K562 (cell line): ENCODE results near the gene CCR5AS.

Experiments used
- ATAC-seq: fragments of 200-7000 bp; cut with Tn5 transposase; 3 replicates; pipeline ENCODE4 v1.9.1; 2020; ENCODE audit warnings: moderate library complexity
- BruUV-seq: library from RNA; stranded (reverse); fragments of 400-500 nt; replicated peaks from 2 replicates; lab custom pipeline; 2021; lab: Mats Ljungman, UMichigan
- CTCF ChIA-PET: fragments of 300-600 bp; formaldehyde crosslinking; extraction: SDS; loops from one replicate; lab custom pipeline; 2021; ENCODE audit warnings: low intra/inter-chr PET ratio; lab: Yijun Ruan, JAX
- POLR2A ChIA-PET: fragments of 300-600, 350-650 bp; sonication (Branson Sonifier 250); formaldehyde crosslinking; extraction: SDS; loops from one replicate; lab custom pipeline; 2021; ENCODE audit warnings: antibody characterized with exemption, inconsistent platforms; lab: Yijun Ruan, JAX
- DNase-seq, 4 experiments: peaks; one replicate each; pipeline versions ENCODE4 v3.0.0 to v3.0.0-alpha.2; 2011 to 2018; ENCODE audit warnings: low spot score in 3 of 4, mixed read lengths in 3 of 4; ENCODE audit errors: extremely low read depth in 1 of 4
- FAIRE-seq: peaks from 2 replicates; lab custom pipeline; 2011; peaks lifted over from hg19 to GRCh38; lab: Jason Lieb, UNC
- H2AFZ ChIP-seq: 2 replicates; pipeline ENCODE4 v1.6.0; 2011; ENCODE audit warnings: low read depth, low read length, control low read depth, inconsistent platforms
- H3K27ac ChIP-seq: fragments of 200-600 bp; 3 replicates; pipeline ENCODE4 v1.8.0; 2011; ENCODE audit warnings: low read depth, mild to moderate bottlenecking, control low read depth, inconsistent platforms, low read length, moderate library complexity, mixed read lengths; ENCODE audit errors: extremely low read depth
- H3K27me3 ChIP-seq, 2 experiments: fragments of 300-600 bp in 1 of 2; 2 replicates in 1 of 2; 3 replicates in 1 of 2; pipeline versions ENCODE4 v1.6.0 to v1.8.0; 2011; ENCODE audit warnings: inconsistent platforms in 2 of 2, low read length in 2 of 2, mild to moderate bottlenecking in 1 of 2, mixed read lengths in 1 of 2, moderate library complexity in 1 of 2; ENCODE audit not compliant: control insufficient read depth in 2 of 2, insufficient read depth in 2 of 2
- H3K36me3 ChIP-seq: fragments of 300-600 bp; 3 replicates; pipeline ENCODE4 v1.8.0; 2011; ENCODE audit warnings: mild to moderate bottlenecking, low read length, inconsistent platforms; ENCODE audit not compliant: control insufficient read depth, insufficient read depth
- H3K4me1 ChIP-seq, 2 experiments: fragments of 200-600 bp in 1 of 2; replicated peaks in 1 of 2; 2 replicates in 1 of 2; 3 replicates in 1 of 2; pipeline versions ENCODE4 v1.5.1 to v1.8.0; 2011; ENCODE audit warnings: inconsistent platforms in 2 of 2, low read length in 2 of 2, mild to moderate bottlenecking in 1 of 2, mixed read lengths in 1 of 2, moderate library complexity in 1 of 2; ENCODE audit not compliant: control insufficient read depth in 2 of 2, insufficient read depth in 2 of 2
- H3K4me2 ChIP-seq: 2 replicates; pipeline ENCODE4 v1.6.1; 2011; ENCODE audit warnings: low read length, control low read depth, inconsistent platforms, mixed read lengths; ENCODE audit not compliant: insufficient read depth
- H3K4me3 ChIP-seq: fragments of 200-600 bp; sonication (generic), shearing (Covaris generic); 2 replicates; pipeline ENCODE4 v1.5.1; 2016; ENCODE audit warnings: control low read depth, inconsistent platforms
- H3K79me2 ChIP-seq: fragments of 200-600 bp; 3 replicates; pipeline ENCODE4 v1.8.0; 2011; ENCODE audit warnings: low read length, inconsistent platforms; ENCODE audit not compliant: control insufficient read depth, insufficient read depth
- H3K9ac ChIP-seq, 2 experiments: 2 replicates each; pipeline versions ENCODE4 v1.6.0 to v1.6.1; 2011; ENCODE audit warnings: low read depth in 2 of 2, low read length in 2 of 2, control low read depth in 1 of 2, inconsistent platforms in 1 of 2, mild to moderate bottlenecking in 1 of 2, mixed read lengths in 1 of 2; ENCODE audit not compliant: insufficient read depth in 1 of 2
- H3K9me1 ChIP-seq: one replicate; pipeline ENCODE4 v1.6.0; 2011; ENCODE audit warnings: inconsistent platforms, mild to moderate bottlenecking, low read length, moderate library complexity; ENCODE audit not compliant: control insufficient read depth, insufficient read depth
- H3K9me3 ChIP-seq: replicated peaks from 2 replicates; pipeline ENCODE4 v1.5.1; 2011; ENCODE audit warnings: low read depth, low read length, inconsistent platforms; ENCODE audit not compliant: control insufficient read depth, insufficient read depth
- H4K20me1 ChIP-seq: replicated peaks from 2 replicates; pipeline ENCODE4 v1.6.1; 2011; ENCODE audit warnings: low read length, inconsistent platforms, mixed read lengths; ENCODE audit not compliant: control insufficient read depth, insufficient read depth
- CLOCK ChIP-seq: fragments of 250-450 bp; sonication (Bioruptor Pico); IDR thresholded peaks from 2 replicates; pipeline ENCODE4 v1.4.0; 2020; ENCODE audit warnings: mild to moderate bottlenecking, moderate library complexity, borderline replicate concordance
- ERF ChIP-seq: fragments of 450-650 bp; formaldehyde crosslinking; IDR thresholded peaks from 2 replicates; pipeline ENCODE4 v1.4.0; 2020; ENCODE audit warnings: mild to moderate bottlenecking, mixed read lengths
- ETV5 ChIP-seq: sonication (generic); formaldehyde crosslinking; IDR thresholded peaks from 2 replicates; pipeline ENCODE4 v1.4.0; 2020; ENCODE audit warnings: low read depth, mild to moderate bottlenecking, missing genetic modification reagents
- HSF4 ChIP-seq: fragments of 250-450 bp; sonication (Bioruptor Pico); IDR thresholded peaks from 2 replicates; pipeline ENCODE4 v2.1.2; 2022; ENCODE audit warnings: mild to moderate bottlenecking, moderate library complexity, borderline replicate concordance
- KLF13 ChIP-seq: fragments of 450-650 bp; IDR thresholded peaks from 2 replicates; pipeline ENCODE4 v1.6.1; 2016; ENCODE audit warnings: missing genetic modification characterization, low read depth, mild to moderate bottlenecking, missing compliant biosample characterization, moderate library complexity, borderline replicate concordance
- NCOA6 ChIP-seq: fragments of 450-650 bp; IDR thresholded peaks from 2 replicates; pipeline ENCODE4 v1.6.1; 2017; ENCODE audit warnings: mild to moderate bottlenecking
- NFATC3 ChIP-seq: fragments of 450-650 bp; IDR thresholded peaks from 2 replicates; pipeline ENCODE4 v1.6.1; 2017; ENCODE audit warnings: mild to moderate bottlenecking
- NR1H2 ChIP-seq: sonication (generic); formaldehyde crosslinking; IDR thresholded peaks from 2 replicates; pipeline ENCODE4 v1.4.0; 2020; ENCODE audit warnings: mild to moderate bottlenecking, missing genetic modification reagents
- RBM22 ChIP-seq: fragments of 200-400 bp; formaldehyde crosslinking; IDR thresholded peaks from 2 replicates; pipeline ENCODE4 v1.6.1; 2018; ENCODE audit warnings: low read length, low read depth; ENCODE audit not compliant: poor library complexity, severe bottlenecking
- RHOXF2B ChIP-seq: fragments of 250-450 bp; sonication (Bioruptor Pico); conservative IDR thresholded peaks from 2 replicates; pipeline ENCODE4 v1.5.1; 2021
- SRSF7 ChIP-seq: fragments of 200-400 bp; formaldehyde crosslinking; optimal IDR thresholded peaks from 2 replicates; pipeline ENCODE3; 2017; ENCODE audit warnings: mild to moderate bottlenecking, low read depth, low read length
- THRAP3 ChIP-seq: fragments of 450-650 bp; IDR thresholded peaks from 2 replicates; pipeline ENCODE4 v1.6.1; 2016; ENCODE audit warnings: mild to moderate bottlenecking, inconsistent platforms, borderline replicate concordance
- ZBTB17 ChIP-seq: fragments of 450-650 bp; formaldehyde crosslinking; IDR thresholded peaks from 2 replicates; pipeline ENCODE4 v1.4.0; 2020; ENCODE audit warnings: mild to moderate bottlenecking
- ZNF140 ChIP-seq: fragments of 250-450 bp; sonication (Bioruptor Pico); IDR thresholded peaks from 2 replicates; pipeline ENCODE4 v1.8.0; 2021; ENCODE audit warnings: moderate library complexity, mild to moderate bottlenecking, inconsistent platforms
- WGBS: fragments of 100-300 bp; shearing (Covaris generic); methylation state at CpG from one replicate; pipeline ENCODE4 v1.1.6; 2016; ENCODE audit warnings: low coverage, mixed read lengths; ENCODE audit not compliant: insufficient coverage; ENCODE audit errors: missing lambda C conversion rate; 5-methylcytosine and 5-hydroxymethylcytosine counted together
- in situ Hi-C: fragments of 300-500 bp; cut with MboI; formaldehyde crosslinking; loops from 4 replicates; pipeline ENCODE4 v1.15.0; 2018; ENCODE audit warnings: inconsistent platforms, mixed read lengths
- intact Hi-C: fragments of 100-400 bp; cut with micrococcal nuclease; formaldehyde crosslinking; loops from 2 replicates; pipeline ENCODE4 v1.14.2; 2022

Gene CCR5AS

GRCh38 chr3:46435081-46435726, 28.3 kb upstream of the CCR5AS start:
- in situ Hi-C loops = no loop called here
- ATAC-seq = no peak
- no peak overlapping the region for H3K27ac ChIP-seq
- no peak for DNase-seq
- peaks cover 2 to 26% of the 10 kb centered on the region in 2 experiments for H3K27me3 ChIP-seq
- no peak overlapping the region for H2AFZ ChIP-seq
- TF ChIP-seq KLF13 (tag) (no peak), NCOA6 (no peak), SRSF7 (no peak), ERF (CRISPR knock-in tag) (no peak), NR1H2 (no peak), ZNF140 (CRISPR knock-in tag) (no peak), CLOCK (CRISPR knock-in tag) (no peak), RHOXF2B (CRISPR knock-in tag) (no peak), NFATC3 (no peak), ZBTB17 (CRISPR knock-in tag) (no peak), RBM22 (no peak), ETV5 (CRISPR knock-in tag) (no peak), THRAP3 (no peak), HSF4 (CRISPR knock-in tag) (no peak)
- TF ChIP-seq, all 486 proteins: peak for 0
- no peaks in the 10 kb centered on the region for H4K20me1 ChIP-seq
- no peaks in the 10 kb centered on the region for H3K9me1 ChIP-seq
- peaks cover 0 to 11% of the 10 kb centered on the region in 2 experiments; a peak in 3 of 5 replicates for H3K4me1 ChIP-seq
- H3K4me3 ChIP-seq = no peak overlapping the region
- 0 out of 2 replicates have a peak, but pooled peaks cover 2% of the 10 kb centered on the region for H3K9me3 ChIP-seq
- no peaks in the 10 kb centered on the region for H3K79me2 ChIP-seq
- intact Hi-C loops = no loop called here
- no peaks in the 10 kb centered on the region for H3K36me3 ChIP-seq
- WGBS = 3% methylated on average over 3 of the region's 3 CpGs
- no TSS peak for BruUV-seq
- no peak overlapping the region for H3K4me2 ChIP-seq
- ChIA-PET CTCF (no interaction called here), POLR2A (no interaction called here)
- H3K9ac ChIP-seq = no peak overlapping the region
- FAIRE-seq = no peak
